Measurements from ENCODE around the gene STK10.
A peak's percentile ranks its signal among the peaks of the same experiment; 100 is the strongest.

The STK10 gene

GRCh38 chr5:172188033-172188892, at the start of gene STK10:
TSS of gene STK10 (minus strand) at chr5:172188224. CDS start at chr5:172188042, 182 bp downstream.
- TF ChIP-seq CTCF (IDR thresholded peaks at IDR 0.05; ENCODE audit: extremely low read depth, insufficient read depth, missing control alignments): peak; percentile 95
- in situ Hi-C loops (cut with MboI; ENCODE audit: low pct_unique_long_range_greater_than_20kb, low sequenced_read_pairs, unreplicated experiment): no loop called here
- peak; percentile 97 for DNase-seq (ENCODE audit: low spot score)

GRCh38 chr5:172235827-172236736, 48.1 kb upstream of the STK10 start:
- in situ Hi-C loops (cut with MboI; ENCODE audit: low pct_unique_long_range_greater_than_20kb, low sequenced_read_pairs, unreplicated experiment): no loop called here
- DNase-seq (ENCODE audit: low spot score): no peak
- TF ChIP-seq CTCF (IDR thresholded peaks at IDR 0.05; ENCODE audit: extremely low read depth, insufficient read depth, missing control alignments): no peak

DNA sequence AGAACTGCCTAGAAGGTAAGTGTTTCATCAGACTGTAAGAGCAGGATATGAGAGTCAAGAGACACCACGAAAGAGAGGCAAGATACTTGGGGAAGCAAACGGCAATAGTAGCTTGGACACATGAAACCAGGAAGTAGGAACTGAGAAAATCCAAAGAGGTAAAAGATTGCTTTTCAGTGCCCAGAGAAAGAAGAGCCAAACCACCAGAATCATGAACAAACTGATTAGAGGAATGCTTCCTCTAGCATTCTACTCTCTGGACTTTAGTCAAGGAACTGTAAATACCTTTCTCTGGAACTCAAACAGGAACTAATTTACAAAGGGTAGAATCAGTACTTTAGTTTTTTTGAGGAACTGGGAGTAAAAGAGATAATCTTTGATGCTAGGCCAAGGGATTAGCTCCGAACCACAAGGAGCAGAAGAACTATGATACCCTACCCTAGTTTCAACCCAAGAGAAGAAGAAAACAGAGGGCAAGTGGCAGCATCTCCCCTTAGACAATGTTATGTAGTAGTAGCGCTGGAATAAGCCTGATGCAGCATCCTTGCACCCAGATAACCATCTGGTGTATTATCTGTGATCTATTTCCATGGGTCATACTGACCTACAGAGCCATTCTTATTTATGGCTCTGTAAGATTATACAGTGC, 47.2 kb upstream of the STK10 start:
- TF ChIP-seq CTCF (IDR thresholded peaks at IDR 0.05; ENCODE audit: extremely low read depth, insufficient read depth, missing control alignments): no peak
- in situ Hi-C loops (cut with MboI; ENCODE audit: low pct_unique_long_range_greater_than_20kb, low sequenced_read_pairs, unreplicated experiment): no loop called here
- no peak for DNase-seq (ENCODE audit: low spot score)

GRCh38 chr5:172234031-172234430, 46.0 kb upstream of the STK10 start:
- no peak for TF ChIP-seq CTCF (IDR thresholded peaks at IDR 0.05; ENCODE audit: extremely low read depth, insufficient read depth, missing control alignments)
- in situ Hi-C loops (cut with MboI; ENCODE audit: low pct_unique_long_range_greater_than_20kb, low sequenced_read_pairs, unreplicated experiment): no loop called here
- no peak for DNase-seq (ENCODE audit: low spot score)

- no peak for DNase-seq (ENCODE audit: low spot score)
- TF ChIP-seq CTCF (IDR thresholded peaks at IDR 0.05; ENCODE audit: extremely low read depth, insufficient read depth, missing control alignments): no peak
- in situ Hi-C loops (cut with MboI; ENCODE audit: low pct_unique_long_range_greater_than_20kb, low sequenced_read_pairs, unreplicated experiment): no loop called here
These were observed 41.9 kb upstream of the STK10 start for GRCh38 chr5:172229904-172230303.

GRCh38 chr5:172224996-172225395, 37.0 kb upstream of the STK10 start:
- no peak for TF ChIP-seq CTCF (IDR thresholded peaks at IDR 0.05; ENCODE audit: extremely low read depth, insufficient read depth, missing control alignments)
- in situ Hi-C loops (cut with MboI; ENCODE audit: low pct_unique_long_range_greater_than_20kb, low sequenced_read_pairs, unreplicated experiment): no loop called here
- DNase-seq (ENCODE audit: low spot score): no peak

Data from GM13977 (cell line).